ENCODE data around the gene PTOV1. TPM values are rescaled to one million over a fixed set of nuclear protein-coding genes. Genes with fewer than 3 reads are reported as not detected.

Gene PTOV1
- total RNA-seq = 167 TPM

DNA sequence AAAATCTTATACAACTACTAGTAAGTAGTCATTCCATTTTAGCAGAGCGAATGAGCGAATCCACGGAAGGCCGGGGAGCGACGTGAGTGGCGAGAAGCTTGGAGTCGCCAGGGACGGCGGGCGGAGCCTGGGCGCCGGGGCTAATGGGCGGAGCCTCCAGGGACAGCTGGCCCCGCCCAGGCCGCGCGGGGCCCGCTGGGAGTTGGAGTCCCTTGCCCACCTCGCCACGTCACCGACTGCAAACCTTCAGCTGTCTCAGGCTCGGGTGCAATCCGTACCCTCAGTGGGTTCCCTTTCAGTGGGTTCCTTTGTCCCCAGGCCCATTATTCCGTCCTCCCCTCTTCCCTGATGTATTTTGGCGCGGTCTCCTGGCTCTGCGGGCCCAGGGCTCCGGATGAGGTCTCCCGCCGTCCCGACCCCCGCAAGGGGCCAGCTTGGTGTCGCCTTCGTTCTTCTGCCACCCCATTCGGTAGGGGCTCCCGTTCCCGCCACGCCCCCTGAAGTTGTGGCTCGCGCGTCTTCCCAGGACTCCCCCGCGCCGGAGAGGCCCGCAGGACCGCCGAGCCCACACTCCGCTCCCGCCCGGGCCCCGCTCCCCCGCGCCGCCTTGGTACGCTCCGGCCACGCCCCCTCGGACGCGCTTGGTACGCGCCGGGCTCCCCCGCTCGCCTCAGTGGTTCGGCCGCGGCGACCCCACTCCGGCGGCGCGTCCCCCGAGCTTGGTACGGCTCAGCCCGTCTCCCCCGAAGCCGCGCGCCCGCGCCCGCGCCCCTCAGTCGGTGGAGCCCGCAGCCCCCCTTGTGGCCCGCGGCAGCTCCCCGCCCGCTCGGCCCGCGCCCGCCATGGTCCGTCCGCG is at the start of gene PTOV1:
Gene PTOV1 (plus strand): TSS at position 673 of the 856 bp plus-strand sequence.

DNA sequence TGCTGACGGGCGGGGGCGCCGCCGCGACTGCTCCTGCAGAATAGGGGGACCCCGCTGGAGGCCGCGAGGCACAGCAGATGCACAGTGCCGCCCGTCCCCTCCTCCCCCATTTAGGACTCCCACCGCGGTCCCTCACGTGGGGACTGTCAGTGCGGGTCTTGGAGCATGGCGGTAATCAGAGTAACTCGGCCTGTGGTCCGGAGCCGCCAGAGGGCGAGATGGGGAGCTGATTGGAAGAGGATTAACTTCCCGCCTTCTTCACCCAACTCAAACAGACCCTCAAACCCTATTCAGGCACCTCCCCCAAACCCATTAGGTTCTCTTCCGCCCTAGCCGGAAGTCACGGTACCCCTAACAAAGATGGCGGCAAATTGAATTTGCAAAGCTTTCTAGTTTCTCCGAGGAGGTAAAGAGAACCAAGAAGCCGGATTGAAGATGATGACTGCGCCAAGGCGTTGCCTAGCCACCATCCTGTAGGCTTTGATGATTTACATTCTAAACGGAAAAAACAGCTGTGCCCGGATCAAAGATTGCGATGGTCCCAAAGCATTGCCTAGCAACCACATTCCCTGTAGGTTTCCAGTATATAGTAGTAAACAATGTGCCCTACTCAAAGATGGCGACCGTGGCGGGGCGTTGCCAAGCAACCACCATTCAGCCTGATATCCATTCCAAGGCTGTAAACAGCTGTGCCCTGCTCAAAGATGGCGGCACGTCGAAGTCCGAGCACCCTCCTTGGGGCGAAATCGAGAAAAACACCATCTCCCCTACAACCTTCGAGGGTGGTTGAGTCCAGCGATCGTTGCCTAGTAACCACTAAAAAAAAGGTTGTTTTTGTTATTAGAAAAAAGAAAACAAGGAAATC is 37.7 kb upstream of the PTOV1 start, which contains the start of gene FUZ:
Gene FUZ (minus strand): TSS at position 296 of the 865 bp plus-strand sequence. CDS start 186 bp downstream, at position 110.

DNA sequence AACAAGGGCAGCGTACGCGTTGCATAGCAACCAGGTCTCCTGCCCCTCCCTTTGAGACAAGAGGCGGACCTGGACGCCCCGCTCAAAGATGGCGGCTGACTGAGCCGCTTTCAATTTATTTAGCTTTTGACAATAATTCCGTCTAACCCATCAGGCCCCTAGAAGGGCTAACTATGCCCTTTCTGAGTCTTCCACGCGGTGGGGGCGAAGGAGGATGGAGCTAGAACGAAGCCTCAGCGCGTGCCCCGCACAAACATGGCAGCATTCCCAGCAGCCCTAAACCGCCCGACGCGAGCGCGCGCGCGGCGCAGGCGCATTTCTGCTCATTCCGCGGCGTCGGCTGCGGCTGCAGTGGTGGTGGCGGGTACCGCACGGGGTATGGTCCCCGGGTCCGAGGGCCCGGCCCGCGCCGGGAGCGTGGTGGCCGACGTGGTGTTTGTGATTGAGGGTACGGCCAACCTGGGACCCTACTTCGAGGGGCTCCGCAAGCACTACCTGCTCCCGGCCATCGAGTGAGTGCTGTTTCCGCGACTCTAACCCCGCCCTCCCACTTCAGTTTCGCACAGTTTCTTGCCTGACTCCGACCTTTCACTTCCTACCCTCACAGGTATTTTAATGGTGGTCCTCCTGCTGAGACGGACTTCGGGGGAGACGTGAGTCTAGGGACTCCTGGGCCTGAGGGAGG is 32.9 kb upstream of the PTOV1 start, which contains the start of gene MED25:
Gene MED25 (plus strand): TSS at position 326 of the 685 bp plus-strand sequence. CDS start 53 bp downstream, at position 379.

DNA sequence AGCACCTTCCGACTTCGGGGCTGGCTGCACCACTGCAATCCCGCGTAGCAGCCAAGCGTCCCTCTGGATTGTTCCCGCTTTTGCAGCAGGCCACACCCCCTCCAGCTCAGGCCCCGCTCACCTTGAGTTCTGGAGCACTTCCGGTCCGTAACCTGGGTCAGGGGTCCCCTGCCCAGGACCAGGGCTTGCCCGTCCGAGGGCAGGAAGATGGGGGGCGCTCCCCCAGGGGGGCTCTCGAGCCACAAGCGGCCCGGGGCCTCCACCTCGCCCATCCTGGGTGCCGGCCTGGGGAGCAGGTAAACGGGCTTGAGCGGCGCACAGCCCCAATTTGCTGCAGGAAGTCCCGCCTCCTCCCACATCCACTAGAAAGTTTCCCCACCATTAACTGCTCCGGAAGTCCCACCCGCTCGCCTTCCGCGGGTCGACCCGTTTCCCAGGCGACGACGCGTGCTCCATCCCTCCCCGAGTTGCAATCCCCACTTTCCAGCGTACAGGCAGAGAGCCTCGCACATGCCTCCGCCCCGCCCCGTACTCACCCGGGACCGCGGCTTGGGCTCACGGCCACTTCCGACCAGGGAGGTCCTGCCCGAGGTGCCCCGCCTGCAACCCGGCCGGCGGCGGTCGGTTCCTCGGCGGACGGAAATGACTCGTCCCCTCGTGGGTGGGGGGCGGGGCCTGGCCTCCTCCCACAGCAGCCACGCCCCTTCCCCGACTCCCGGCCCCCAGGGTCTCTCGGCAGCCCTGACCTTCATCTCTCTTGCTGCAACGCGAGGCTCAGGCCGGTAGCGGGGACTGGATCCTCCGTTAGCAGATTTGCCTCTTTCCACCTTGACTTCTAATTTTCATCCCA is 16.2 kb downstream of the PTOV1 start, which contains the start of gene PNKP:
Gene PNKP (minus strand): TSS at position 644 of the 850 bp plus-strand sequence. CDS start 372 bp downstream, at position 272.

DNA sequence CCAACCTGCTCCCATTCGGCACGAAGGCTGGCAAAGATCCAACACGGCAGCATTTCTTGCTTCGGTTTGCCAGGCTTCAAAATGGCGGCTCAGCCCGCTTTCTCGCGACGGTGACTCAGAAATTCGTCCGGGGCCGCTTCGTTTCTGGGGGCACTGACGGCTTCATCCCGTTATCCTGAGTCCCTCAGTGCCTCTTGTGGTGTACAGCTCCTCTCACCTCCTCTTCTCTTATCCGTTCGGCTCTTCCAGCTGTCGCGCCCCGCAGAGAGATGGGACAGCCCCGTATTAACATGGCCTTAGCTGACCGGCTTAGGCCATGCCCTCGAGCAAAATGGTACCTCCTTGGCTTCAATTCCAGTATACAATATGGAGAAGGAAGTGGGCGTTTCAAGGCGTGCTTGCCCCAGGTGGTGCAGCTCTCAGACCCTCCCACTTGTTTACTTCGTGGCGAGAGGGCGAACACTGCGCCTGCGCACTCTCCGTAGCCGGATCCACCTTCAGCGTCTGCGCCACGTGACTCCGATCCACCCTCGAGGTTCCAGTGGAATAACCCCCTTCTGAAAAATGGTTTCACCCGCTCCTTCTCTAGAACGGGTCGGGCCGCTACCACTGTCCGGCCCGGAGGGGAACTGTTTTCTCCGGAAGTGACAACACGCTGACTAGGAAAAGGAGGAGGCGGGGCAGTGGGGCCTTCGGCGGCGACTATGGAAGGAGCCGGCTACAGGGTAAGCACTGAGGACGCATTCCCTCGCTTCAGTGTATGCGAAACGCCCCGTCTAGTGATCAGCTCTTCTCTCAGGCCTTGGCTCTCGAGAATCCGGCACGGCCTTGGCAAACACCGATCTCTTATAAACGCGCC is 26.3 kb downstream of the PTOV1 start, which contains the start of the genes AKT1S1 and TBC1D17:
Gene AKT1S1 (minus strand): TSS at position 336 of the 859 bp plus-strand sequence. CDS start 4,060 bp downstream, outside the sequence.
Gene TBC1D17 (plus strand): TSS at position 683 of the 859 bp plus-strand sequence. CDS start 22 bp downstream, at position 705.

DNA sequence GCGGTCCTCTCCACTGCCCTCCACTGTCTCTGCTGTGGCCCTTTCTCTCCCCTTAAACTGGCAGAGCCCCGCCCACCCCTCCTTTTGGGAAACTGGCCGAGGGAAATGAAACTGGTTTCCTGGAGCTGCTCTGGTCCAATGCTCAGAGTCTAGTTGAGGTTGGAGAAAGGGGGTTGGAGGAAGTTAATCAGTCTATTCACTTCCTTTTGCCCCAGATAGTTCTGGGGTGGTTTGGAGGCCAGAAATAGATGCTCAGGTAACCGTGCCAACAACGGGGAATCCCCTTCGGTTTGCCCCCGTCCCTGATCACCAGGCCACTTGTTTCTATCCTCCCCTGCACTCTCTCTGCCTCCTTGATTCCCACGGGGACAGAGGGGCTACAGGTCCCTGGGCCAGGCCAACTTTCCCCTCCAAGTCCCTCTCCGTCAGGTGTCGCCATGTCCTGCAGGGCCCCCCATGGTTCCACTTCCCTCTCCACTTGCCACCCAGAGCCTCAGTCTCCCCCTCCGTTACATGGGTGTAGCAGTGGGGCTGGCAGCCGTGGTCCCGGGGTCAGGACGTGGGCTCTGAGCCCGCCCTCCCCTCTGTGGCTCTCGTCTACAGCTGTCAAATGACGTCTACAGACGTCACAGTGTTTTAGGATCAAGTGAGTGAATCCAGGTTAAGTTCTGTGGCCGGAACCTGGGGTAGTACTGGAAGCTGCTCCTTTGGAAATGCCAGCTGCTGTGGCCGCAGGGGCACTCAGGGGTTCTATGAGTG is 46.1 kb downstream of the PTOV1 start, which contains the start of gene IL4I1:
Gene IL4I1 (minus strand): TSS at position 25 of the 759 bp plus-strand sequence. CDS start 727 bp downstream, outside the sequence.

Small RNA genes lying within 50 kb of the gene (small RNA-seq; reads per million reads assigned to genes)
- gene MIR4749 (ENCODE audit: low replicate concordance) = not detected

Other genes starting within 250 kb of the PTOV1 start
- gene RRAS, start 211.0 kb upstream of the PTOV1 start, total RNA-seq = 14.7 TPM
- gene SCAF1, start 208.9 kb upstream of the PTOV1 start, total RNA-seq = 30.1 TPM
- gene IRF3, start 185.3 kb upstream of the PTOV1 start, total RNA-seq = 52.4 TPM
- 13.0 TPM for gene BCL2L12, start 185.2 kb upstream of the PTOV1 start, total RNA-seq
- gene PRMT1, start 173.9 kb upstream of the PTOV1 start, total RNA-seq = 246 TPM
- 0.76 TPM for gene ADM5, start 161.6 kb upstream of the PTOV1 start, total RNA-seq
- gene CPT1C, start 160.0 kb upstream of the PTOV1 start, total RNA-seq = 10.9 TPM
- 0.18 TPM for gene TSKS, start 87.9 kb upstream of the PTOV1 start, total RNA-seq
- gene AP2A1, start 84.2 kb upstream of the PTOV1 start, total RNA-seq = 93.1 TPM
- 29.6 TPM for gene FUZ, start 37.9 kb upstream of the PTOV1 start, total RNA-seq
- gene MED25, start 32.9 kb upstream of the PTOV1 start, total RNA-seq = 47.2 TPM
- 65.4 TPM for gene PNKP, start 16.4 kb downstream of the PTOV1 start, total RNA-seq
- gene AKT1S1, start 26.2 kb downstream of the PTOV1 start, total RNA-seq = 12.1 TPM
- 26.9 TPM for gene TBC1D17, start 26.5 kb downstream of the PTOV1 start, total RNA-seq
- 2.2 TPM for gene IL4I1, start 45.7 kb downstream of the PTOV1 start, total RNA-seq
- 5.7 TPM for gene ATF5, start 78.0 kb downstream of the PTOV1 start, total RNA-seq
- 47.2 TPM for gene NUP62, start 78.3 kb downstream of the PTOV1 start, total RNA-seq
- 13.3 TPM for gene SIGLEC11, start 110.0 kb downstream of the PTOV1 start, total RNA-seq
- 32.6 TPM for gene VRK3, start 174.2 kb downstream of the PTOV1 start, total RNA-seq
- 8.2 TPM for gene ZNF473, start 174.8 kb downstream of the PTOV1 start, total RNA-seq

Data from metanephros (tissue), 2 donors.